Stomach (tissue), 4 donors: ENCODE data around the gene SLC7A6OS.

Experiments
- EP300 ChIP-seq: sonication (generic); formaldehyde crosslinking; IDR thresholded peaks from one replicate; pipeline ENCODE4 v1.6.1; 2017; ENCODE audit warnings: antibody characterized with exemption
- POLR2A ChIP-seq, 4 donors: fragments of 450-650 bp; IDR thresholded peaks; one replicate each; pipeline ENCODE4 v1.6.1; 2016; ENCODE audit warnings: antibody characterized with exemption in 4 of 4, control low read depth in 2 of 4, mild to moderate bottlenecking in 1 of 4, moderate library complexity in 1 of 4
- POLR2AphosphoS5 ChIP-seq, 3 donors: sonication (generic); formaldehyde crosslinking; IDR thresholded peaks; one replicate each; pipeline ENCODE4 v1.6.1; 2016; ENCODE audit warnings: antibody characterized with exemption in 3 of 3
- TF ChIP-seq, protein P1 (sequence below), 7 experiments: fragments of 450-650 bp in 4 of 7; fragments of 200-600 bp in 3 of 7; sonication (generic) in 3 of 7; IDR thresholded peaks; one replicate each; pipeline ENCODE4 v1.5.1; 2016 to 2019; ENCODE audit warnings: antibody characterized with exemption in 7 of 7, control low read depth in 2 of 7, mild to moderate bottlenecking in 1 of 7

DNA sequence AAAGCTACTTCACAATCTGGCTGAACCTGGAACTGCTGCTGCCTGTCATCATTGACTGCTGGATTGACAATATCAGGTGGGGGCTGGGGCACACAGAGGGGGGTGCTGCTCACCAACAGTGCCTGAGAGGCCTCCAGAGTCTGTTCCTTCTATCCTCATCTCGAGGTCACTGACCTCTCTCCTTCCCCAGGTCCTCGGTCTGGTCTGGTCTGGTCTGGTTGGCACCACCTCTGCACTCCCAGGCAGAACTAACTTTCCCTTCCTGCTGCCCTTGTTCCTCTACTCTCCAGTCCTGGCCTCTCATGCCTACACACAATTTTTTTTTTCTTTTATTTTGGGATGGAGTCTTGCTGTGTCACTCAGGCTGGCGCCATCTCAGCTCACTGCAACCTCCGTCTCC, 61.4 kb downstream of the SLC7A6OS start:
- TF ChIP-seq, protein P1, sequence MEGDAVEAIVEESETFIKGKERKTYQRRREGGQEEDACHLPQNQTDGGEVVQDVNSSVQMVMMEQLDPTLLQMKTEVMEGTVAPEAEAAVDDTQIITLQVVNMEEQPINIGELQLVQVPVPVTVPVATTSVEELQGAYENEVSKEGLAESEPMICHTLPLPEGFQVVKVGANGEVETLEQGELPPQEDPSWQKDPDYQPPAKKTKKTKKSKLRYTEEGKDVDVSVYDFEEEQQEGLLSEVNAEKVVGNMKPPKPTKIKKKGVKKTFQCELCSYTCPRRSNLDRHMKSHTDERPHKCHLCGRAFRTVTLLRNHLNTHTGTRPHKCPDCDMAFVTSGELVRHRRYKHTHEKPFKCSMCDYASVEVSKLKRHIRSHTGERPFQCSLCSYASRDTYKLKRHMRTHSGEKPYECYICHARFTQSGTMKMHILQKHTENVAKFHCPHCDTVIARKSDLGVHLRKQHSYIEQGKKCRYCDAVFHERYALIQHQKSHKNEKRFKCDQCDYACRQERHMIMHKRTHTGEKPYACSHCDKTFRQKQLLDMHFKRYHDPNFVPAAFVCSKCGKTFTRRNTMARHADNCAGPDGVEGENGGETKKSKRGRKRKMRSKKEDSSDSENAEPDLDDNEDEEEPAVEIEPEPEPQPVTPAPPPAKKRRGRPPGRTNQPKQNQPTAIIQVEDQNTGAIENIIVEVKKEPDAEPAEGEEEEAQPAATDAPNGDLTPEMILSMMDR (IDR thresholded peaks at IDR 0.05), result no peak
- no peak for TF ChIP-seq POLR2AphosphoS5 (IDR thresholded peaks at IDR 0.05)
- no peak for TF ChIP-seq POLR2A (IDR thresholded peaks at IDR 0.05)
- no peak for TF ChIP-seq EP300
